HG03432 (cell line): ENCODE measurements around the gene THSD7B.
"Not testable (repeated sequence)": the region's sequence is repeated elsewhere in the genome, so short reads cannot be mapped to it uniquely, and the experiment has no call there.

Experiments used
- ATAC-seq: cut with Tn5 transposase; IDR thresholded peaks from one replicate; pipeline ENCODE4 v1.9.1; 2021; ENCODE audit warnings: mild to moderate bottlenecking, moderate library complexity; ENCODE audit not compliant: unreplicated experiment

The THSD7B gene

DNA sequence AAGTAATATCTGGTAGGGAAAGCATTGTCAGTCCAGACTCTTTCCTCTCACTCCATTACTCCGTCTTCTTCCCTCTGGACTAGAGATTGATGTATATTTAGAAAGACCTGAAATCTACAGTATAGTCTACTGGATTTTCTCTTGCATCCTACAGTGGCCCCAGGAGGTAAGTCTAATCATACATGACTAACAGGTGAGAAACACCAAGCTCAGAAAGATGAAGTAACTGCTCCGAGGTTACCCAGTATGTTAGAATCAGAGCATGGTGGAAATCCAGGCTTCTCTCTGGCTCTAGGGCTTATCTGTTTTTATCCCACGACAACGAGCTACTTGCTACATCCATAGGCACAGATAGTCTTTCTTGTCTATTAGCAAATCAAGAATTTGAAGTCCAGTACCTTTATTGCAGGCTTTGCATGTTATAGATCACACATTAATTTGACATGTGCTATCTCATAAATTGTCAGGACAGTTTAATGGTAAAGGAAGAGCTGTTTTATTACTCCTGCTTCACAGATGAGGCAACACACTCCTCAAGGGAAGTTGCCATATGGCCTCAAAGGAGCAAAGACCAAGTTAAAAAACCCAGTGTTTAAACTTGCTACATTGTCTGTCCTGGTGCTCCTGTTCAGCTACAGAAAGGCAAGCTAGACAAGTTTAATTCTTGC is 484.3 kb downstream of the THSD7B start:
- no peak for ATAC-seq

DNA sequence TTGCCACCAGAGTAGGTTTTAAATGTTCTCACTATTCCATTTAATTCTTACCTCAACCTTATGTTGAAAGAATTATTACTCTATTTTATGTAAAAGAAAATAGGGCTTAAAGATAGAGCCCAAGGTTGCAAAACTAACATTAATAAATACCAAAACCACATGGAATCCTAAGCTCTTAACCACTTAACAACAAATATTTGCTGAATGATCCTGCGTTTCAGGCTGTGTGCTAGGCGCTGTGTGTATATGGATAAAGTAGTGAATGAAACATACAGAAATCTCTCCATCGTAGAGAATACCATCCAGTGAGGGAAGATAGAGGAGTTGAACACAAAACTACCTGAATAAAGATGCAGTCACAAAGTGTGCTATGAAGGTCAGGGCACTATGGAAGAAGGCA is 485.1 kb downstream of the THSD7B start:
- no peak for ATAC-seq

- ATAC-seq = no peak
Observed at GRCh38 chr2:137251045-137251444, 485.7 kb downstream of the THSD7B start.

- no peak for ATAC-seq
Observed at GRCh38 chr2:137252934-137253333, 487.6 kb downstream of the THSD7B start.

DNA sequence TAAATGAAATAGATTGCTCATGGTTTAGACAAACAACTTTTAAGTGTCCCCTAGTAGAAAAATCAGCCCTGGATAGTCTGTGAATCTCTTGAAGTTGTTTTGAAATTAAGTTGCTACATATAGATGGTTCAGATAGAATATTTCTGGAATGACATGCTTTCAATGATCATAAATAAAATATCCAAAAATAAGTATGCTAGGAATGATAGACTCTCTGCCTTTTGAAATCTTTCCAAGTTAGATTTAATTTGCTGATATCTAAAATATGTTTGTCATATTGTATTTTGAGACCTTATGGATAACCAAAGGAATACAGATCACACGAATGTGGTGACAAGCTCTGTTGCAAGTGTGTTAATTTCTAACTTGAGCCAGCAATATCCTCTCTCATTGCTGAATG is 488.7 kb downstream of the THSD7B start:
- no peak for ATAC-seq

GRCh38 chr2:137255345-137255744 is 490.0 kb downstream of the THSD7B start:
- ATAC-seq = no peak

- ATAC-seq = no peak
Observed at GRCh38 chr2:137255990-137256389, 490.6 kb downstream of the THSD7B start.

- ATAC-seq = no peak
Observed at GRCh38 chr2:137261881-137262585, 496.7 kb downstream of the THSD7B start.

- ATAC-seq = no peak
Observed at GRCh38 chr2:137262594-137262993, 497.2 kb downstream of the THSD7B start.

GRCh38 chr2:137287913-137288639 is 522.7 kb downstream of the THSD7B start:
- peak; percentile 67 for ATAC-seq

GRCh38 chr2:137291836-137292570 is 526.7 kb downstream of the THSD7B start:
- ATAC-seq = no peak

GRCh38 chr2:137298377-137298776 is 533.0 kb downstream of the THSD7B start:
- ATAC-seq = no peak

DNA sequence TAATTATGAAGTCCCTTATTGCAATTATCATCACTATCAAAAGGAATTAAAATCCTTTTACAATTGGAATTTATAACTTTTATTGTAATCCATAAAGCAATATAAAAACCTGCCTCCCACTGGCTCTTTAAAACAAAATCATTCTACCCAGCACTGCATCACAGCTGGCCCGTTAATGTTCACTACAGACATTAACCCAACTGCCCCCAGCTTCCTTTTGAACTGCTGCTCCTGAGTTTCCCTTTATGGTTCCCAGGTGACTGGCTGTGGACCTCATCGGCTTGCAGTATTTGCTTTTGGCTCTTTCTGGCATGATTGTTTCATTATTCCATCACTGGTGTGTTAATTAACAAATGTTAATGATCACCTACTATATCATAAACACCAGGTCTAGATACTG is 535.6 kb downstream of the THSD7B start:
- no peak for ATAC-seq

DNA sequence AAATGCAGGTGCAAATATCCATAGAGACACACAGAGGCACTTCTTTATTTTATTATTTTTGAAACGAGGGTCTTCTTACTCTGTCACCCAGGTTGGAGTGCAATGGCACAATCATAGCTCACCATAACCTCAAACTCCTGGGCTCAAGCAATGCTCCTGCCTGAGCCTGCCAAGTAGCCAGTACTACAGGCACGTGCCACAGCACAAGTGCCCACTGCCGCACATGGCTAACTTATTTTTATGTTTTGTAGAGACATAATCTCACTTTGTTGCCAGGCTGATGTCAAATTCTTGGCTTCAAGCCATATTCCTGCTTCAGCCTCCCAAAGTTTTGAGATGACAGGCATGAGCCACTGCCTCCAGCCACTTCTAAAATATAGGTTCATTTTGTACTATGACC is 537.6 kb downstream of the THSD7B start:
- ATAC-seq = no peak

DNA sequence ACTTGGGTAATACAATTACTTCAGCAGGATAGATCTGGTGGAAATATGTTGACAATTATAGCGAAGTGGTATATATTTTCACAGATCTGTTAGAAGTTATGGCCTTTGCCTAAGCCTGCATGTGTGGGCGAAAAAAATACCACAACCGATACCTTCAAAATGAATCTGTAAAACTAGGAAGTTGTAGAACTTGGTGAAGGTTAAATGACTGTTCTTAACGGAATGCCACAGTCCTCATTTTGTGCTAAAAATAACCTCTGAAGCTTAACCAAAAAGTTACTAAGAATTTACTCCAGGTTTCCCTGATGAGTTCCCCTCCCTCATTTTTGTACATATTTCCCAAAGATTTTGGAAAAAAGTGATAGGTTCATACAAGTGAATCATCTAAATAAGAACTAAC is 550.7 kb downstream of the THSD7B start:
- ATAC-seq = no peak

DNA sequence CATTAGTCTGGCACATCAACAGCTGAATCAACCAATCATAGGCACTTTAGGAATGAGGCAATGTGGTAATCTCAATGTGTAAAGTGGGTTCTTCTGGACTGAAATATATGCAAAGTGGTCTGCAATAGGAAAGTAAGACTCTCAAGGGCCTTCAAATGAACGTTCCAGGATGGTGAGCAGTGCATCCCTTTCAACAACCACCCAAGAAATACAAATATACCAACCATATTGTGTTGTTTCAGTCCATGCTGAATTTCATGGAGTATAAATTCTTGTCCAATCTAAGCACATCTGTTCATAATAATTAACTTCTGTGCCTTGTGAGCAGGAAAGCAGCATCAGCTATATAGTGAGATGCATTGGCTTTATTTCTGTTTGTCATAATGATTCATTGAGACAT is 556.2 kb downstream of the THSD7B start:
- ATAC-seq = no peak

DNA sequence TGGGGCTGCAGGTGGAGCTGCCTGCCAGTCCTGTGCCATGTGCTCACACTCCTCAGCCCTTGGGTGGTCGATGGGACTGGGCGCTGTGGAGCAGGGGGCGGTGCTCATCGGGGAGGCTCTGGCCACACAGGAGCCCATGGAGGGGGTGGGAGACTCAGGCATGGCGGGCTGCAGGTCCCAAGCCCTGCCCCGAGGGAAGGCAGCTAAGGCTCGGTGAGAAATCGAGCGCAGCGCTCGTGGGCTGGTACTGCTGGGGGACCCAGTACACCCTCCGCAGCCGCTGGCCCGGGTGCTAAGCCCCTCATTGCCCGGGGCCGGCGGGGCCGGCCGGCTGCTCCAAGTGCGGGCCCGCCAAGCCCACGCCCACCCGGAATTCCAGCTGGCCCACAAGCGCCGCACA is 566.2 kb downstream of the THSD7B start:
- not testable (repeated sequence) for ATAC-seq

DNA sequence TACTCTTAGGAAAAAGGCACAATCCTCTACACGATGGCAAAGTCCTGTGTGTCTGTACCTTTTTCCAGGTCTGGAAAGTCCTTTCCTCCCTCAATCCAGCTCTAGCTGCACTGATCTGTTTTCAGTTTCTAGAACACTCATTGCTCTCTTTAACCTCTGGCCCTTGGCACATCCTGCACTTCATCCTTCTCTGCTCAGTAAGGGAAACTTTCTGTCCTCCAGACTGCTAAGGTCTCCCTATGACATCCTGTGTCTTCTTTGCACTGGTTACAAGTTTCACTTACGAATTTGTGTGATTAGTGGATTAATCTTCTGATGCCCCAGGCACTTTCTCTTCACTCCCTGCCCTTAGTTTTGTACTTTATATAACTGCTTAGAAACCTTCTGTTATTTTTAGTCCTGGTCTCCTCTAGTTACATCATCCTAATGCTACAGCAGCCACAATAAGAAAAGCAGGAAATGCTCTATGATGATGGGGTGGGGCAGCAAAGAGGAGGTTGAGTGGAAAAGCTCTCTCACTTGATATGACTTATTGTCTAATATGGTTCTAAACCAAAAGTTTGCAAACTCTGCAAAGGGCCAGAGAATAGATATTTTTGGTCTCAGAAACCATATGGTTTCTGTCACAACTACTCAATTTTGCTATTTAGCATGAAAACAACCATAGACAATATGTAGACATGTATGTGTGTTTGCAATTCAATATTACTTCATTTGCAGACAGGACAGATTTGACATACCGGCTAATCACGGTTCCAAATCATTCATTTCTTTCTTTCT is 568.2 kb downstream of the THSD7B start:
- ATAC-seq = peak; percentile 48

- no peak for ATAC-seq
Observed at GRCh38 chr2:137336067-137336466, 570.7 kb downstream of the THSD7B start.

- no peak for ATAC-seq
Observed at GRCh38 chr2:137339051-137339450, 573.7 kb downstream of the THSD7B start.

GRCh38 chr2:137345994-137346393 is 580.6 kb downstream of the THSD7B start:
- ATAC-seq = no peak
